Lung (tissue), 12 donors: ENCODE results near the gene IFNG. TPM values are rescaled to one million over a fixed set of nuclear protein-coding genes. Genes with fewer than 3 reads are reported as not detected.

ENCODE experiments used
- ATAC-seq: fragments of 200-7000 bp; cut with Tn5 transposase; one replicate; pipeline ENCODE4 v1.9.1; 2020; ENCODE audit warnings: moderate number of reproducible peaks; ENCODE audit not compliant: insufficient read depth, low FRiP score
- DNase-seq, 3 donors: peaks; one replicate each; pipeline ENCODE4 v3.0.0-alpha.2; 2013 to 2017
- H3K27ac ChIP-seq, 2 donors: one replicate each; pipeline ENCODE4 v1.5.1; 2013; ENCODE audit warnings: mild to moderate bottlenecking in 2 of 2, moderate library complexity in 2 of 2, control low read depth in 1 of 2, inconsistent platforms in 1 of 2, low read depth in 1 of 2, low read length in 1 of 2
- H3K27me3 ChIP-seq, 3 donors: one replicate each; pipeline ENCODE4 v1.5.1; 2013; ENCODE audit warnings: low read length in 2 of 3; ENCODE audit not compliant: control insufficient read depth in 3 of 3, insufficient read depth in 3 of 3
- H3K36me3 ChIP-seq, 4 donors: one replicate each; pipeline ENCODE4 v1.5.1; 2013; ENCODE audit warnings: low read length in 4 of 4, mild to moderate bottlenecking in 1 of 4, moderate library complexity in 1 of 4; ENCODE audit not compliant: control insufficient read depth in 4 of 4, insufficient read depth in 4 of 4
- H3K4me1 ChIP-seq, 5 donors: one replicate each; pipeline ENCODE4 v1.5.1; 2013; ENCODE audit warnings: low read length in 5 of 5, mild to moderate bottlenecking in 2 of 5, moderate library complexity in 1 of 5; ENCODE audit not compliant: control insufficient read depth in 5 of 5, insufficient read depth in 5 of 5
- H3K4me3 ChIP-seq: one replicate; pipeline ENCODE4 v1.5.1; 2013; ENCODE audit warnings: mild to moderate bottlenecking, control low read depth, moderate library complexity
- H3K9ac ChIP-seq, 2 donors: one replicate each; pipeline ENCODE4 v1.5.1; 2013; ENCODE audit warnings: low read length in 2 of 2, control low read depth in 1 of 2; ENCODE audit not compliant: insufficient read depth in 1 of 2
- H3K9me3 ChIP-seq, 4 donors: one replicate each; pipeline ENCODE4 v1.5.1; 2013; ENCODE audit warnings: low read length in 3 of 4, mild to moderate bottlenecking in 1 of 4, moderate library complexity in 1 of 4; ENCODE audit not compliant: control insufficient read depth in 4 of 4, insufficient read depth in 3 of 4
- WGBS, 2 donors: extraction: QIAGEN DNeasy Blood & Tissue Kit; methylation state at CpG; one replicate each; pipeline ENCODE4 v1.1.7; 2013; 5-methylcytosine and 5-hydroxymethylcytosine counted together
- polyA plus RNA-seq, 2 donors: library from polyadenylated mRNA; stranded (reverse); fragments of 200-250 nt; gene quantifications; one replicate each; pipeline ENCODE4 v1.2.1, GENCODE V29; 2013
- total RNA-seq, 2 donors: library from RNA; depleted of rRNA in 1 of 2; stranded (reverse); fragments of >200 nt in 1 of 2; gene quantifications; one replicate each; pipeline ENCODE4 v1.2.1, GENCODE V29; 2014 to 2021
- TF ChIP-seq, protein P1 (sequence below): IDR thresholded peaks from 2 replicates; pipeline ENCODE4 v1.5.1; 2012; ENCODE audit warnings: mild to moderate bottlenecking; ENCODE audit errors: control extremely low read depth, extremely low read depth
- donor health status: control.
- donor health status: control.
- donor health status: Bipolar disorder and iron deficiency.
- donor health status: healthy.
- donor health status: DM: yes; HTN: yes; CAD: no.

Gene IFNG
- total and polyA plus RNA-seq, 4 donors: 0.22 to 0.49 (median 0.40) TPM; not detected in 1

DNA sequence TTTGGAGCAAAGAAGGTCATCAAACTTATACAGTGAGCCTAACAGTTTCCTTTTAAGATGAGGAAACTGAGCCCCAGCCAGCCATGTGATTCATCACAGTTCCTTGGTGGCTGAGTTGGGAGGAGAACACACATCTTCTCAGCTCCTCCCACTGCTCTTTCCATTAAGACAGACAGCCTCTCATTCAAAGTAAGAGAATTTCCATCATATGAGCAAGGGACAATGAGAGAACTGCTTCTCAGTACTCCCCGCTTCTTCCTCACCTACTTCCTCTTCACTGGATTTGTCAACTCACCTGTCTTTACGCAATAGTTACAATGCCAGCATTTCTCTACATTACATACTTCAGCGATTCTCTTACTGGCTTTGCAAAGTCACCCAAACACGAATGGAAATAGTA is 2.2 kb downstream of the IFNG start:
- no peaks in the 10 kb centered on the region for H3K36me3 ChIP-seq
- ATAC-seq (no peak), DNase-seq (no peak)
- no peak overlapping the region for H3K9ac ChIP-seq
- H3K4me1 ChIP-seq: no peaks in the 10 kb centered on the region
- WGBS, 2 donors: 55 to 65% methylated on average over 4 of the region's 4 CpGs
- H3K27me3 ChIP-seq: no peaks in the 10 kb centered on the region
- H3K4me3 ChIP-seq: no peak overlapping the region
- TF ChIP-seq, protein P1, sequence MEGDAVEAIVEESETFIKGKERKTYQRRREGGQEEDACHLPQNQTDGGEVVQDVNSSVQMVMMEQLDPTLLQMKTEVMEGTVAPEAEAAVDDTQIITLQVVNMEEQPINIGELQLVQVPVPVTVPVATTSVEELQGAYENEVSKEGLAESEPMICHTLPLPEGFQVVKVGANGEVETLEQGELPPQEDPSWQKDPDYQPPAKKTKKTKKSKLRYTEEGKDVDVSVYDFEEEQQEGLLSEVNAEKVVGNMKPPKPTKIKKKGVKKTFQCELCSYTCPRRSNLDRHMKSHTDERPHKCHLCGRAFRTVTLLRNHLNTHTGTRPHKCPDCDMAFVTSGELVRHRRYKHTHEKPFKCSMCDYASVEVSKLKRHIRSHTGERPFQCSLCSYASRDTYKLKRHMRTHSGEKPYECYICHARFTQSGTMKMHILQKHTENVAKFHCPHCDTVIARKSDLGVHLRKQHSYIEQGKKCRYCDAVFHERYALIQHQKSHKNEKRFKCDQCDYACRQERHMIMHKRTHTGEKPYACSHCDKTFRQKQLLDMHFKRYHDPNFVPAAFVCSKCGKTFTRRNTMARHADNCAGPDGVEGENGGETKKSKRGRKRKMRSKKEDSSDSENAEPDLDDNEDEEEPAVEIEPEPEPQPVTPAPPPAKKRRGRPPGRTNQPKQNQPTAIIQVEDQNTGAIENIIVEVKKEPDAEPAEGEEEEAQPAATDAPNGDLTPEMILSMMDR: no peak
- no peak overlapping the region for H3K27ac ChIP-seq
- H3K9me3 ChIP-seq: no peaks in the 10 kb centered on the region

DNA sequence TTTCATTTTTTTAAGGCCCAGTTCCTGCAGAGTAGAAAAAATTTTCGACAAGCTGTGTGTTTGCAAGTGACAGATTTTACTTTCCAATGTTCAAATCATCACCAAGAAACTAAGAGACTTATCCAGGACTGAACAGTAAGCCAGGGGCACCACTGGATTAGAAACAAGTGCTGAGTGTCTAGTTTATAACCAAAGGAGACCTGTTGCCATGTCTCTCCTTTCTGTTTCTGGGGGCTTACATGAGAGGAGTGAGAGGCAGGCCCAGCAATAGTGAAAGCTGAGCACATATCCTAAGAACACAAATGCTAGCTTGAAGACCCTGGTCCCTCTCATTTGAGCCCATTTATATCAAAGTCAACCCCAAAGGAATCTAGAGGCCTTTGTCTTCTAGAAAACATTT is 2.9 kb downstream of the IFNG start:
- H3K27me3 ChIP-seq: no peaks in the 10 kb centered on the region
- H3K4me3 ChIP-seq: no peak overlapping the region
- H3K36me3 ChIP-seq: no peaks in the 10 kb centered on the region
- H3K9ac ChIP-seq: no peak overlapping the region
- DNase-seq: no peak
- TF ChIP-seq, protein P1: no peak
- no peaks in the 10 kb centered on the region for H3K9me3 ChIP-seq
- ATAC-seq: no peak
- WGBS, 2 donors: 68 to 70% methylated on average over 1 of the region's 1 CpG
- no peaks in the 10 kb centered on the region for H3K4me1 ChIP-seq
- no peak overlapping the region for H3K27ac ChIP-seq

DNA sequence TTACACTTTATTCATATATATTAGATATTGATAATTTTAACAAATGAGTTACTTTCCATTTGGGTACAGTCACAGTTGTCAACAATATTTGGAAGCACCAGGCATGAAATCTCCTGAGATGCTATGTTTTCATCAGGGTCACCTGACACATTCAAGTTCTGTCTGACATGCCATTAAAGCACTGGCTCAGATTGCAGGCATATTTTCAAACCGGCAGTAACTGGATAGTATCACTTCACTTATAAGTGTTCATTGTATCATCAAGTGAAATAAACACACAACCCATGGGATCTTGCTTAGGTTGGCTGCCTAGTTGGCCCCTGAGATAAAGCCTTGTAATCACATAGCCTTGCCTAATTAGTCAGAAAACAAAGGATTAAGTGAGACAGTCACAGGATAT is 4.8 kb downstream of the IFNG start:
- 44 to 68% methylated on average over 1 of the region's 1 CpG for WGBS, 2 donors
- no peak for ATAC-seq
- peak in 1 of 3 donors; percentile 3 for DNase-seq
- Histone ChIP-seq H3K9me3 (no peaks in the 10 kb centered on the region), H3K36me3 (no peaks in the 10 kb centered on the region), H3K9ac (no peak overlapping the region), H3K4me3 (no peak overlapping the region), H3K27ac (no peak overlapping the region), H3K4me1 (no peaks in the 10 kb centered on the region), H3K27me3 (no peaks in the 10 kb centered on the region)
- TF ChIP-seq, protein P1: no peak

DNA sequence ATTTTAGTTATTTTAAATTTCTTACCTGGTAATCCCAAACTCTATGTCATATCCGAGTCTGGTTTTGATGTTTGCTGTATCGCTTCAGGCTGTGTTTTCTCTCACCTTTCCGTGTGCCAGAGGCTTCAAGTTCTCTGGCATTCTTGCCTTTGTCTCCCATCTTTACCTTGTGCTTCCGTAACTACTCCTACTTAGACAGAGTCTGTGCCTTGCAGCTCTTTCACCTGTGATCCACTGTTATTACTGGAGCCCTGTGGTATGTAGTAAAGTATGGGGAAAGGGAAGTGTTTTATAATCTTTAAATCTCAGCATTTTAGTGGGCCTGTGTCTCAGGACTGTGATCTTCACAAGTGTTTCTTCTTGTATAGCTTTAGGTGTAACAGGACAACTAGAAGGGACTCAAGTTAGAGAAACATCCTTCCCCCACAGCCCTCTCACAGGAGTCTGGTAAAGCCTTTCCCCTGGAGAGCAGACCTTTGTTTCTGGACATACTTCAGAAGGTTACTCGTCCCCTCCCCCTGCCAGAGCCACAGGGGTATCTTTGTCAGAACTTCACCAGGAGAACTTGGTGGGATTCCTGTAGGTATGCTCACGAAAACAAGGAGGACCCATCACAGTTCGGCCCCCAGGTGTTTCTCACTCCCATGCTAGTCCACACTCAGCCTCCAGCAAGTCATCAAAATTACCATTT is 11.1 kb downstream of the IFNG start:
- 82 to 86% methylated on average over 7 of the region's 7 CpGs for WGBS, 2 donors
- TF ChIP-seq, protein P1: no peak
- DNase-seq (no peak), ATAC-seq (no peak)
- no peaks in the 10 kb centered on the region for H3K4me1 ChIP-seq
- no peak overlapping the region for H3K9ac ChIP-seq
- no peaks in the 10 kb centered on the region for H3K27me3 ChIP-seq
- H3K27ac ChIP-seq: no peak overlapping the region
- H3K36me3 ChIP-seq: no peaks in the 10 kb centered on the region
- H3K9me3 ChIP-seq: no peaks in the 10 kb centered on the region
- no peak overlapping the region for H3K4me3 ChIP-seq
